Heart right ventricle (tissue), 16 donors: ENCODE measurements around the gene MFSD2A. TPM values are rescaled to one million over a fixed set of nuclear protein-coding genes. Genes with fewer than 3 reads are reported as not detected.
A peak's percentile ranks its signal among the peaks of the same experiment; 100 is the strongest.

Source experiments
- ATAC-seq, 8 donors: fragments of 200-7000 bp; cut with Tn5 transposase; one replicate each; pipeline ENCODE4 v1.9.1; 2020; ENCODE audit warnings: mild to moderate bottlenecking in 8 of 8, moderate library complexity in 8 of 8, moderate number of reproducible peaks in 1 of 8
- DNase-seq, 2 donors: peaks; one replicate each; pipeline ENCODE4 v3.0.0-alpha.2; 2020
- H3K27ac ChIP-seq, 10 donors: fragments of 200-600 bp; sonication (generic) in 2 of 10; one replicate each; pipeline versions ENCODE4 v1.5.0 to v1.8.0; 2020 to 2022; ENCODE audit warnings: mild to moderate bottlenecking in 3 of 10
- H3K27me3 ChIP-seq, 7 donors: fragments of 200-600 bp; one replicate each; pipeline ENCODE4 v1.8.0; 2021 to 2022; ENCODE audit warnings: mild to moderate bottlenecking in 2 of 7
- H3K36me3 ChIP-seq, 9 donors: fragments of 200-600 bp; sonication (generic) in 1 of 9; one replicate each; pipeline versions ENCODE4 v1.5.0 to v1.8.0; 2020 to 2022; ENCODE audit warnings: mild to moderate bottlenecking in 2 of 9
- H3K4me1 ChIP-seq, 9 donors: fragments of 200-600 bp; sonication (generic) in 1 of 9; one replicate each; pipeline versions ENCODE4 v1.5.0 to v1.8.0; 2020 to 2022; ENCODE audit warnings: mild to moderate bottlenecking in 4 of 9
- H3K4me3 ChIP-seq, 10 donors: fragments of 200-600 bp; sonication (generic) in 2 of 10; one replicate each; pipeline versions ENCODE4 v1.5.0 to v1.8.0; 2020 to 2022; ENCODE audit warnings: mild to moderate bottlenecking in 7 of 10, moderate library complexity in 2 of 10
- H3K9me3 ChIP-seq, 11 donors: fragments of 200-600 bp in 10 of 11; sonication (generic) in 2 of 11; one replicate each; pipeline versions ENCODE4 v1.5.0 to v1.8.0; 2013 to 2022; ENCODE audit warnings: mild to moderate bottlenecking in 2 of 11, control low read depth in 1 of 11, moderate library complexity in 1 of 11
- CTCF ChIP-seq, 9 donors: fragments of 200-600 bp; sonication (generic) in 2 of 9; IDR thresholded peaks; one replicate each; pipeline versions ENCODE4 v1.5.0 to v1.8.0; 2021 to 2022; ENCODE audit warnings: antibody characterized with exemption in 9 of 9, mild to moderate bottlenecking in 5 of 9, moderate library complexity in 1 of 9
- WGBS, 2 donors: extraction: QIAGEN DNeasy Blood & Tissue Kit; methylation state at CpG; one replicate each; pipeline ENCODE4 v1.1.7; 2013; ENCODE audit warnings: inconsistent platforms in 1 of 2; 5-methylcytosine and 5-hydroxymethylcytosine counted together
- intact Hi-C, 10 donors: fragments of 100-400 bp; cut with DNase I; formaldehyde crosslinking; loops; one replicate each; pipeline versions ENCODE4 v1.11.1 to v1.14.2; 2022
- polyA plus RNA-seq, 2 donors: library from polyadenylated mRNA; stranded (reverse); fragments of 200-250 nt; gene quantifications; one replicate each; pipeline ENCODE4 v1.2.3, GENCODE V29; 2013
- total RNA-seq, 10 donors: library from RNA; stranded (reverse); fragmentation: NEBNext Ultra II Directional in 3 of 10; extraction: Animal tissue kit (Norgen Biotek cat#: 25700) in 3 of 10; gene quantifications; one replicate each; pipeline versions ENCODE4 v1.2.1 to v1.2.4, GENCODE V29; 2021 to 2023
- donor health status: Arrhythmogenic right ventricular cardiomyopathy.
- donor health status: ischemic (EF 13 %, LVEDD 7.1; RV severe dilation, severe dysfunction).
- donor health status: healthy with polysubstance abuse.
- donor health status: DM: no; HTN: yes; CAD: no.
- donor health status: DM: no; HTN: no; CAD: no.
- donor health status: ischemic (EF 25% LVEDD 6.9; RV normal size, moderate dysfunction).
- donor health status: ischemic (EF 25% LVEDD 5.7; RV mildly dilated, moderate dysfunction).
- donor health status: healthy.
- donor health status: DM: yes; HTN: yes; CAD: no.
- donor health status: Ischemic cardiomyopathy.
- donor health status: ischemic (EF 35%, LVEDD 5.7; RV mildly dilated, moderate dysfunction).
- donor health status: nonischemic (EF 11% LVEDD 7.7; RV severe dilation, severe dysfunction).
- donor health status: DM: yes; HTN: yes; CAD: no.
- donor health status: PGD.
- donor health status: ischemic (EF 29% LVEDD 5.4; RV normal size, mild dysfunction).
- donor health status: nonischemic (EF 23%, LVEDD 6.1; RV moderate dilation, normal function).

Gene MFSD2A
- total and polyA plus RNA-seq, 12 donors: 0.15 to 5.6 (median 0.45) TPM; not detected in 2

GRCh38 chr1:39936724-39937491 is 18.0 kb upstream of the MFSD2A start:
- Histone ChIP-seq H3K27ac (peak overlapping the region in 3 of 10 donors; percentile 23 to 85 (median 59)), H3K9me3 (peaks cover 0 to 3% (median 0%) of the 10 kb centered on the region in 11 donors), H3K27me3 (no peaks in the 10 kb centered on the region), H3K4me1 (peaks cover 0 to 55% (median 0%) of the 10 kb centered on the region in 9 donors), H3K36me3 (no peaks in the 10 kb centered on the region), H3K4me3 (peak overlapping the region in 1 of 10 donors; percentile 37)
- intact Hi-C loops: no loop called here
- TF ChIP-seq CTCF (IDR thresholded peaks at IDR 0.05): no peak
- ATAC-seq: peak; percentile 35 to 71 (median 58)
- 80 to 90% methylated on average over 2 of the region's 2 CpGs for WGBS, 2 donors
- no peak for DNase-seq

GRCh38 chr1:39938856-39939255 is 16.1 kb upstream of the MFSD2A start:
- intact Hi-C loops: no loop called here
- no peak for ATAC-seq
- Histone ChIP-seq H3K27me3 (peaks cover 0 to 7% (median 0%) of the 10 kb centered on the region in 7 donors), H3K27ac (no peak overlapping the region), H3K9me3 (peaks cover 0 to 3% (median 0%) of the 10 kb centered on the region in 11 donors), H3K4me3 (no peak overlapping the region), H3K4me1 (peaks cover 0 to 47% (median 0%) of the 10 kb centered on the region in 9 donors), H3K36me3 (no peaks in the 10 kb centered on the region)
- DNase-seq: no peak
- no peak for TF ChIP-seq CTCF (IDR thresholded peaks at IDR 0.05)
- WGBS, 2 donors: 93 to 95% methylated on average over 8 of the region's 8 CpGs

GRCh38 chr1:39940253-39940652 is 14.7 kb upstream of the MFSD2A start:
- no peak for DNase-seq

More at GRCh38 chr1:39940253-39940652, 14.7 kb upstream of the MFSD2A start:
- H3K9me3 ChIP-seq: peaks cover 0 to 2% (median 0%) of the 10 kb centered on the region in 11 donors
- peaks cover 0 to 33% (median 0%) of the 10 kb centered on the region in 9 donors for H3K4me1 ChIP-seq
- H3K36me3 ChIP-seq: no peaks in the 10 kb centered on the region
- intact Hi-C loops: no loop called here
- 53 to 64% methylated on average over 5 of the region's 5 CpGs for WGBS, 2 donors
- no peak overlapping the region for H3K4me3 ChIP-seq
- peak in 5 of 8 donors; percentile 32 to 50 (median 39) for ATAC-seq
- peak overlapping the region in 1 of 10 donors; percentile 50 for H3K27ac ChIP-seq
- no peak for TF ChIP-seq CTCF (IDR thresholded peaks at IDR 0.05)
- H3K27me3 ChIP-seq: peaks cover 0 to 12% (median 0%) of the 10 kb centered on the region in 7 donors
